ENCODE data around the gene COL5A1.
"Not testable (repeated sequence)": the region's sequence is repeated elsewhere in the genome, so short reads cannot be mapped to it uniquely, and the experiment has no call there.

Gene COL5A1

GRCh38 chr9:134658378-134658955 is 16.9 kb downstream of the COL5A1 start:
- no peak for DNase-seq

GRCh38 chr9:134659688-134660131 is 18.1 kb downstream of the COL5A1 start:
- DNase-seq, result no peak

- no peak for DNase-seq
Measured at GRCh38 chr9:134660407-134660806, 18.8 kb downstream of the COL5A1 start.

- no peak for DNase-seq
Measured at GRCh38 chr9:134661299-134661698, 19.7 kb downstream of the COL5A1 start.

GRCh38 chr9:134661791-134662142 is 20.2 kb downstream of the COL5A1 start:
- DNase-seq, result no peak

- DNase-seq, result no peak
Measured at GRCh38 chr9:134662143-134662876, 20.7 kb downstream of the COL5A1 start.

- DNase-seq, result no peak
Measured at GRCh38 chr9:134663084-134663483, 21.5 kb downstream of the COL5A1 start.

- no peak for DNase-seq
Measured at GRCh38 chr9:134663753-134664415, 22.3 kb downstream of the COL5A1 start.

- DNase-seq, result no peak
Measured at GRCh38 chr9:134664446-134664845, 22.8 kb downstream of the COL5A1 start.

GRCh38 chr9:134666208-134666607 is 24.6 kb downstream of the COL5A1 start:
- DNase-seq, result no peak

GRCh38 chr9:134666831-134667230 is 25.2 kb downstream of the COL5A1 start:
- DNase-seq, result no peak

- not testable (repeated sequence) for DNase-seq
Measured at GRCh38 chr9:134668977-134669376, 27.4 kb downstream of the COL5A1 start.

GRCh38 chr9:134669399-134669955 is 27.9 kb downstream of the COL5A1 start:
- DNase-seq, result no peak

- no peak for DNase-seq
Measured at GRCh38 chr9:134670042-134670525, 28.5 kb downstream of the COL5A1 start.

- no peak for DNase-seq
Measured at GRCh38 chr9:134670851-134671281, 29.3 kb downstream of the COL5A1 start.

GRCh38 chr9:134671341-134672113 is 29.9 kb downstream of the COL5A1 start:
- no peak for DNase-seq

- no peak for DNase-seq
Measured at GRCh38 chr9:134676361-134676760, 34.8 kb downstream of the COL5A1 start.

- no peak for DNase-seq
Measured at GRCh38 chr9:134676886-134677285, 35.3 kb downstream of the COL5A1 start.

GRCh38 chr9:134677743-134678142 is 36.1 kb downstream of the COL5A1 start:
- no peak for DNase-seq

- no peak for DNase-seq
Measured at GRCh38 chr9:134678206-134678605, 36.6 kb downstream of the COL5A1 start.

GRCh38 chr9:134678666-134679443 is 37.3 kb downstream of the COL5A1 start:
- no peak for DNase-seq
